GM12878 (cell line): ENCODE measurements around the gene MAML3. TPM values are rescaled to one million over a fixed set of nuclear protein-coding genes. Genes with fewer than 3 reads are reported as not detected.

Source experiments
- ATAC-seq: fragments of 200-7000 bp; cut with Tn5 transposase; 3 replicates; pipeline ENCODE4 v1.9.1; 2020; ENCODE audit warnings: mild to moderate bottlenecking, moderate library complexity
- BruUV-seq: library from RNA; stranded (reverse); fragments of 400-500 nt; replicated peaks from 2 replicates; lab custom pipeline; 2021; lab: Mats Ljungman, UMichigan
- CTCF ChIA-PET: fragments of 300-600 bp; sonication (Branson Sonifier 250); formaldehyde crosslinking; extraction: SDS; loops from one replicate; lab custom pipeline; 2021; ENCODE audit warnings: inconsistent platforms; lab: Yijun Ruan, JAX
- POLR2A ChIA-PET: fragments of 350-600 bp; formaldehyde crosslinking; extraction: SDS; loops from one replicate; lab custom pipeline; 2021; ENCODE audit warnings: inconsistent platforms; lab: Charles Lee
- RAD21 ChIA-PET: fragments of 300-600 bp; sonication (Branson Sonifier 250); formaldehyde crosslinking; loops from one replicate; lab custom pipeline; 2023; ENCODE audit warnings: antibody characterized with exemption; ENCODE audit not compliant: unreplicated experiment; lab: Charles Lee
- SMC1A ChIA-PET: fragments of 300-600 bp; sonication (Branson Sonifier 250); formaldehyde crosslinking; loops from one replicate; lab custom pipeline; 2023; ENCODE audit not compliant: unreplicated experiment, uncharacterized antibody; lab: Charles Lee
- DNase-seq: peaks from one replicate; pipeline ENCODE4 v3.0.0-alpha.2; 2011; ENCODE audit warnings: low read depth, low spot score
- FAIRE-seq: peaks from 3 replicates; lab custom pipeline; 2011; peaks lifted over from hg19 to GRCh38; lab: Jason Lieb, UNC
- H2AFZ ChIP-seq: 2 replicates; pipeline ENCODE4 v1.6.0; 2011; ENCODE audit warnings: low read depth, low read length, control low read depth; ENCODE audit not compliant: control insufficient read depth
- H3K27ac ChIP-seq: 2 replicates; pipeline ENCODE4 v1.5.1; 2011; ENCODE audit warnings: control low read depth; ENCODE audit not compliant: control insufficient read depth, insufficient read depth
- H3K27me3 ChIP-seq, 2 experiments: replicated peaks in 1 of 2; 2 replicates each; pipeline versions ENCODE4 v1.6.0 to v1.6.1; 2011; ENCODE audit warnings: low read length in 1 of 2; ENCODE audit not compliant: control insufficient read depth in 2 of 2, insufficient read depth in 2 of 2
- H3K36me3 ChIP-seq, 2 experiments: 2 replicates each; pipeline ENCODE4 v1.5.1; 2011; ENCODE audit warnings: low read length in 1 of 2; ENCODE audit not compliant: control insufficient read depth in 2 of 2, insufficient read depth in 2 of 2
- H3K4me1 ChIP-seq: 2 replicates; pipeline ENCODE4 v1.6.1; 2011; ENCODE audit warnings: mild to moderate bottlenecking, low read length, moderate library complexity, mixed read lengths; ENCODE audit not compliant: control insufficient read depth, insufficient read depth
- H3K4me2 ChIP-seq: 2 replicates; pipeline ENCODE4 v1.6.0; 2011; ENCODE audit warnings: control low read depth; ENCODE audit not compliant: control insufficient read depth, insufficient read depth
- H3K4me3 ChIP-seq: fragments of 200-600 bp; sonication (generic); 2 replicates; pipeline ENCODE4 v1.5.1; 2016
- H3K79me2 ChIP-seq: 2 replicates; pipeline ENCODE4 v1.6.0; 2011; ENCODE audit warnings: low read length; ENCODE audit not compliant: control insufficient read depth, insufficient read depth
- H3K9ac ChIP-seq: 2 replicates; pipeline ENCODE4 v1.8.0; 2011; ENCODE audit warnings: low read length, control low read depth, mixed read lengths; ENCODE audit not compliant: control insufficient read depth, insufficient read depth
- H3K9me3 ChIP-seq: replicated peaks from 3 replicates; pipeline ENCODE4 v1.5.1; 2011; ENCODE audit warnings: mild to moderate bottlenecking, low read length; ENCODE audit not compliant: control insufficient read depth, insufficient read depth
- H4K20me1 ChIP-seq: 2 replicates; pipeline ENCODE4 v1.6.0; 2011; ENCODE audit not compliant: control insufficient read depth, insufficient read depth
- BCLAF1 ChIP-seq: fragments of 450-650 bp; IDR thresholded peaks from 2 replicates; pipeline ENCODE4 v1.6.1; 2017; ENCODE audit warnings: antibody characterized with exemption, mild to moderate bottlenecking, moderate library complexity
- HDAC2 ChIP-seq: fragments of 200-600 bp; sonication (generic); IDR thresholded peaks from 2 replicates; pipeline ENCODE4 v1.6.1; 2017
- JUND ChIP-seq: IDR thresholded peaks from 2 replicates; pipeline ENCODE4 v1.6.1; 2012; ENCODE audit warnings: low read depth, mild to moderate bottlenecking, low read length, improper control_type of control experiment, moderate library complexity
- NFIC ChIP-seq: IDR thresholded peaks from 2 replicates; pipeline ENCODE4 v1.6.1; 2012; ENCODE audit warnings: low read depth, mild to moderate bottlenecking, inconsistent platforms, low read length, moderate library complexity
- SUPT20H ChIP-seq: IDR thresholded peaks from 2 replicates; pipeline ENCODE4 v1.6.1; 2011; ENCODE audit warnings: low read depth, mild to moderate bottlenecking, low read length, moderate library complexity, borderline replicate concordance; ENCODE audit not compliant: control insufficient read depth
- WRNIP1 ChIP-seq: IDR thresholded peaks from 2 replicates; pipeline ENCODE4 v1.6.1; 2011; ENCODE audit warnings: low read depth, low read length, improper control_type of control experiment, borderline replicate concordance
- WGBS: methylation state at CpG from one replicate; pipeline ENCODE4 v1.1.6; 2016; ENCODE audit warnings: low lambda C conversion rate; ENCODE audit not compliant: insufficient replicate concordance, insufficient coverage; ENCODE audit errors: missing lambda C conversion rate; 5-methylcytosine and 5-hydroxymethylcytosine counted together
- in situ Hi-C: fragments of 300-500 bp; cut with MboI; formaldehyde crosslinking; loops from 9 replicates; pipeline ENCODE4 v1.14.3; 2018; ENCODE audit warnings: mixed read lengths
- intact Hi-C: fragments of 100-400 bp; cut with micrococcal nuclease; formaldehyde crosslinking; loops from one replicate; pipeline ENCODE4 v1.14.2; 2022; ENCODE audit not compliant: unreplicated experiment
- polyA plus RNA-seq, 11 experiments: library from polyadenylated mRNA; depleted of rRNA in 4 of 11; unstranded in 6 of 11; stranded (reverse) in 5 of 11; fragments of >200 nt; fragmentation: Nextera tagmentation in 4 of 11; fragmentation: Illumina TruSeq in 1 of 11; extraction: Ambion mirVana in 4 of 11; extraction: Trizol in 1 of 11; gene quantifications; 1 replicate in 1 of 11; 2 replicates in 10 of 11; pipeline versions ENCODE4 v1.2.1 to v1.2.3, GENCODE V29; 2011 to 2016; ENCODE audit warnings: inconsistent platforms in 2 of 11, missing spikeins in 2 of 11, low read depth in 1 of 11
- total RNA-seq, 4 experiments: library from RNA; depleted of rRNA in 3 of 4; stranded (reverse); fragments of >200 nt in 3 of 4; fragmentation: Illumina TruSeq in 1 of 4; extraction: Trizol in 1 of 4; gene quantifications; 2 replicates each; pipeline versions ENCODE4 v1.2.1 to v1.2.3, GENCODE V29; 2013 to 2021
- TF ChIP-seq, protein P1 (sequence below): fragments of 450-650 bp; IDR thresholded peaks from 2 replicates; pipeline ENCODE4 v1.6.1; 2014; ENCODE audit warnings: mild to moderate bottlenecking
- TF ChIP-seq, protein P2 (sequence below): IDR thresholded peaks from 2 replicates; pipeline ENCODE4 v1.6.1; 2011; ENCODE audit warnings: borderline replicate concordance, low read depth, mild to moderate bottlenecking, moderate library complexity, low read length; ENCODE audit not compliant: insufficient read depth, poor library complexity, severe bottlenecking

The MAML3 gene
- total and polyA plus RNA-seq, 10 of the 15 experiments (the other 5 are each of a cell fraction or from before 2014, with no cell fraction given): under 0.01 to 0.53 (median 0.06) TPM; not detected in 2

- H3K27me3 ChIP-seq: peaks cover 2 to 12% of the 10 kb centered on the region in 2 experiments; a peak in 3 of 4 replicates
- BruUV-seq: no TSS peak
- no peak for TF ChIP-seq NFIC
- no peak for TF ChIP-seq SUPT20H
- TF ChIP-seq, protein P1, sequence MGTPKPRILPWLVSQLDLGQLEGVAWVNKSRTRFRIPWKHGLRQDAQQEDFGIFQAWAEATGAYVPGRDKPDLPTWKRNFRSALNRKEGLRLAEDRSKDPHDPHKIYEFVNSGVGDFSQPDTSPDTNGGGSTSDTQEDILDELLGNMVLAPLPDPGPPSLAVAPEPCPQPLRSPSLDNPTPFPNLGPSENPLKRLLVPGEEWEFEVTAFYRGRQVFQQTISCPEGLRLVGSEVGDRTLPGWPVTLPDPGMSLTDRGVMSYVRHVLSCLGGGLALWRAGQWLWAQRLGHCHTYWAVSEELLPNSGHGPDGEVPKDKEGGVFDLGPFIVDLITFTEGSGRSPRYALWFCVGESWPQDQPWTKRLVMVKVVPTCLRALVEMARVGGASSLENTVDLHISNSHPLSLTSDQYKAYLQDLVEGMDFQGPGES: no peak
- TF ChIP-seq JUND: no peak
- no peak for TF ChIP-seq HDAC2
- TF ChIP-seq, protein P2, sequence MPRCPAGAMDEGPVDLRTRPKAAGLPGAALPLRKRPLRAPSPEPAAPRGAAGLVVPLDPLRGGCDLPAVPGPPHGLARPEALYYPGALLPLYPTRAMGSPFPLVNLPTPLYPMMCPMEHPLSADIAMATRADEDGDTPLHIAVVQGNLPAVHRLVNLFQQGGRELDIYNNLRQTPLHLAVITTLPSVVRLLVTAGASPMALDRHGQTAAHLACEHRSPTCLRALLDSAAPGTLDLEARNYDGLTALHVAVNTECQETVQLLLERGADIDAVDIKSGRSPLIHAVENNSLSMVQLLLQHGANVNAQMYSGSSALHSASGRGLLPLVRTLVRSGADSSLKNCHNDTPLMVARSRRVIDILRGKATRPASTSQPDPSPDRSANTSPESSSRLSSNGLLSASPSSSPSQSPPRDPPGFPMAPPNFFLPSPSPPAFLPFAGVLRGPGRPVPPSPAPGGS: no peak
- no peak for TF ChIP-seq BCLAF1
- no peak for TF ChIP-seq WRNIP1
- WGBS: 49% methylated on average over 10 of the region's 10 CpGs
- ATAC-seq: no peak
- intact Hi-C loops (no loop called here), in situ Hi-C loops (no loop called here)
- H2AFZ ChIP-seq: no peak overlapping the region
- SMC1A ChIA-PET: interaction anchor here (0.7 kb wide), 1 partner anchor 28 kb away, joined by 3 read pairs; no protein-coding TSS in a partner anchor
- CTCF ChIA-PET: no interaction called here
- FAIRE-seq: no peak
- no peaks in the 10 kb centered on the region for H3K9me3 ChIP-seq
- no peaks in the 10 kb centered on the region for H3K79me2 ChIP-seq
- no peak overlapping the region for H3K4me2 ChIP-seq
- no peak overlapping the region for H3K9ac ChIP-seq
- RAD21 ChIA-PET: no interaction called here
- POLR2A ChIA-PET: no interaction called here
- H4K20me1 ChIP-seq: no peaks in the 10 kb centered on the region
- H3K4me3 ChIP-seq: no peak overlapping the region
- no peak overlapping the region for H3K27ac ChIP-seq
- no peaks in the 10 kb centered on the region for H3K4me1 ChIP-seq
- DNase-seq: no peak
- H3K36me3 ChIP-seq: no peaks in the 10 kb centered on the region
Measured at GRCh38 chr4:139740531-139741041, 413.4 kb downstream of the MAML3 start.
